Daoy (cell line): ENCODE data around the gene AQP12A. TPM values are rescaled to one million over a fixed set of nuclear protein-coding genes. Genes with fewer than 3 reads are reported as not detected.

Experiments used
- DNase-seq: peaks from one replicate; pipeline ENCODE4 v3.0.0-alpha.2; 2015; ENCODE audit warnings: low read depth
- total RNA-seq: library from RNA; depleted of rRNA; stranded (reverse); fragments of >200 nt; shearing (Covaris generic); gene quantifications from 2 replicates; pipeline ENCODE4 v1.2.3, GENCODE V29; 2014

The AQP12A gene
- total RNA-seq, 1 experiment from 2014 or later = not detected

DNA sequence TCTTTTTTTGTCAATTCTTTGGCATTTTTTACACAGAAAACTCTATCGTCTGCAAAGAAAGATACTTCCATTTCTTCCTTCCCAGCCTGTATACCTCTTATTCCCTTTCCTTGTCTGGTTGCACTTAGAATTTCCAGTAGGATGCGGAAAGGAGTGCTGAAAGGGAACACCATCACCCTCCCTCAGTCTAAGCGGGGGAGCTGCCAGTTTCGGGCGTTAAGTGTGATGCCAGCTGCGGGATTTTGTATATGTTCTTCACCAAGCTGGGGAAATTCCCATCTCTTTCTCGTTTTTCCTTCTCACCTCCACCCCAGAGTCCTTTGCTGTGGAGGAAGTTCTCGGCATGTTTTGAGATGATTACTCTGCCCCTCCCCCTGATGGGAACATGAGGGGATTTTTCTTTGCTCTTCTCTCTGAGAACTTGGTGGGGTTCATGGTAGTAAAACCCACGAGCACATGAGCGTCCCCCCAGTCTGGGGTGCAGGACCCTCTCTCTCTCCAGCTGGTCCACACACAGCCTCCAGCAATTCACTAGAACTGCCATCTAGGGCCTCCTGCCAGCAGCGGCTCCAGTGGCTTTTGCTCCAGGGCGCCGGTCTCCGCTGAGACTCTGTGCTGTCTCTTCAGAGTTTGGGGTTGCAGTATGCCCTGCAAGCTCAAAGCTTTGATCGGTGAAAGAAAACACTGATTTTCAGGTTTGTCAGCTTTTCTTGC is 15.5 kb downstream of the AQP12A start:
- DNase-seq = no peak

DNA sequence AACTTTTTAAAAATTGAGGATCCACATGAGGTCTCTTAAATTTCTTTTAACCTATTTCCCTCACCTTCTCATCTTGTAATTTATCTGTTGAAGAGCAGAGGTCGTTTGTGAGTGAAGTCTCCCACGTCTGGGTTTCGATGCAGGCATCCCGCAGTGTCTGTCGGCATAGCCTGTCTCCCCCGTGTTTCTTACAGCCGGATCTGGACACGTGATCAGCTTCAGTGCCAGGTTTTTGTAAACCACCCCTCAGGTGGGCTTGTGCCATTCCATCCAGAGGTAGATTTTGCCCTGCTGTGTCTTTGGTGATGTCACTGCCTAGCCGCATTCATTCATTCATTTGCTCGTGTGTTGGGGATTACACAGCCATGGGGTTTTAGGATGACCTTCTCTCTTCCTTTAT is 16.2 kb downstream of the AQP12A start:
- DNase-seq = no peak

DNA sequence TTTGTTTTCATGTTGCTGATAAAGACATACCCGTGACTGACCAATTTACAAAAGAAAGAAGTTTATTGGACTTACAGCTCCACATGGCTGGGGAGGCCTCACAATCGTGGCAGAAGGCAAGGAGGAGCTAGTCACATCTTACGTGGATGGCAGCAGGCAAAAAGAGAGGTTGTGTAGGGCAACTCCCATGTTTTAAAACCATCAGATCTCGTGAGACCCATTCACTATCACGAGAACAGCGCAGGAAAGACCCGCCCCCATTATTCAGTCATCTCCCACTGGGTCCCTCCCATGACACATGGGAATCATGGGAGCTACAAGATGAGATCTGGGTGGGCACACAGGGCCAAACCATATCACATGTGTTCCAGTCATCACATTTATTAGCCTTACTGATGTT is 16.8 kb downstream of the AQP12A start:
- DNase-seq = no peak

DNA sequence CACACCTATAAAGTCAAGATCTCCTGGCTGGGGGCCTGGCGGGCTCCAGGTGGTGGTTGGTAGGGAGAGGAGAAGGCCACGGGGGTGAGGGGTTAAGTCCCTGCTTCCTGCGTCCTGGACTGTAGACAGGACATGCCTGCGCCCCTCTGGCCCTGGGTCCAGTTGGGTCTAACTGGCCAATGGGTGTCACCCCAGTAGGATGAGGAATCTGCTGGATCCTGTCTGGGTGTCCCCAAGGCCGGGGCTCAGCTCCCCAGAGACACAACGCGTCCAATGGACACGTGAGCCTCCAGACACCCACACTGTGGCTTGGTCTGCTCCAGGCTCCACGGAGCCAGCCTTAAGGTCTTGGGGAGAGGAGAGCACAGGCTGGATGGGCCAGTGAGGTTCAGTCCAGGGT is 19.6 kb downstream of the AQP12A start:
- no peak for DNase-seq

- DNase-seq = no peak
Measured at GRCh38 chr2:240711701-240712100, 20.0 kb downstream of the AQP12A start.

DNA sequence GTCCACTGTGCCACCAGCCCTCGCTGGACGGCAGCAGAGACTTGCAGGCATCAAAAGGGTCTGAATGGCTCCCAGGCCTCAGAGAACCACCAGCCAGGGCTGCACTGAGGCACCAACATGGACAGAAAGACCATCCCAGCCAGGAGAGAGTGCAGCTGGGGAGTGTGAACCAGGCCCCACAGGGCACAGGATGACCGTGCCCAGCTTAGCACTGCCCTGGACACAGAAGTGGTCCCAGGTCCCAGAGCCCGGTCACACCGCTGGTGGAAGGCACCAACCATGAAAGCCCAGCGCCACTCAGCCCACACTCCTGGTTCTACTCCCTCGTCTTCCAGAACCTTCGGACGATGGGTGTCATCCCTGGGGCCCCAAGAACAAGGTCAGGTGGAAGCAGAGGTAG is 20.5 kb downstream of the AQP12A start:
- no peak for DNase-seq

- no peak for DNase-seq
Measured at GRCh38 chr2:240713071-240713927, 21.6 kb downstream of the AQP12A start.

GRCh38 chr2:240713928-240714746 is 22.5 kb downstream of the AQP12A start:
- DNase-seq = no peak

DNA sequence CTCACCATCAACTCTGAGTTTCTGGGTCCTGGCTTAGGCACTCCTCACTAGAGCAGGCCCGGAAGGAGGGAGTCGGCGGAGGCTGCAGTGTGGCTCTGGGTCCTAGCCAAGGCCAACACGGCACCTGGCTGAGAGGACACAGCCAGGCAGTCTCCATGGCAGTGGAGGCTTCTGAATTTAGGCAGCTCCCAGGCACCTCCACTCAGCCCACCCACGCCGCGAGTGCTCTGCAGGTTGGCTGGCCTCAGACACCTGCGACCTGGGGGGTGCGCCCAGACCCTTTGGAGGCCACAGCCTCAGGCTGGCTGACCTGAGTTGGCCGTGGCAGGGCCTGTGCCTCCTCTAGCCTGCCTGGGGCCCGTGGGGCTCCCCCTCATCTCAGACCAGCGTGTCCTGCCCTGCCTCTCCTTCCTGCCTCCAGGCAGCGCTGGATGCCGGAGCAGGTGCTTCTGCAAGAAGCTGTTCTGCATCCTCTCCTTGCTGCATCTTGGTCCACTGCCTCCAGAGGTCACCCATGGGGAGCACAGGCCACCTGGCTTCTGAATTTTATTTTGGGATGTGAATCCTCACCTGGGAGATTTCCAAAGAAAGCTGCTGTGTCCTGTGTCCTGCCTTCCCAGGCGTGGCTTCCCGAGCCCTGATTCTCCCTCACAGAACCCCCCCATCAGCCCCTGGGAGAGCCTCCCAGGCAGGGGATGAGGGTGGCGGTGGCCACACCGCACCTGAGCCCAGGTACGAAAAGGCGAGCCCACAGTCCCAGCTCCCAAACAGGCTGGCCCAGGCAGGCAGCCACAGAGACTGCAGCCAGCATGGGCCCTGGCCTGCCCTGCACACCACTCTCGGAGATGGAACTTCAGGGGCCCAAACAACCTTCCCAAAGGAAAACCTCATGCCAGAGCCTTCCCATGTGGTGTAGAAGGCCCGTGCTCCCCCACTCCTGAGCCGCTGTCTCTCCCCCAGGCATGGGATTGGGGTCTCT is 23.4 kb downstream of the AQP12A start:
- DNase-seq = no peak

DNA sequence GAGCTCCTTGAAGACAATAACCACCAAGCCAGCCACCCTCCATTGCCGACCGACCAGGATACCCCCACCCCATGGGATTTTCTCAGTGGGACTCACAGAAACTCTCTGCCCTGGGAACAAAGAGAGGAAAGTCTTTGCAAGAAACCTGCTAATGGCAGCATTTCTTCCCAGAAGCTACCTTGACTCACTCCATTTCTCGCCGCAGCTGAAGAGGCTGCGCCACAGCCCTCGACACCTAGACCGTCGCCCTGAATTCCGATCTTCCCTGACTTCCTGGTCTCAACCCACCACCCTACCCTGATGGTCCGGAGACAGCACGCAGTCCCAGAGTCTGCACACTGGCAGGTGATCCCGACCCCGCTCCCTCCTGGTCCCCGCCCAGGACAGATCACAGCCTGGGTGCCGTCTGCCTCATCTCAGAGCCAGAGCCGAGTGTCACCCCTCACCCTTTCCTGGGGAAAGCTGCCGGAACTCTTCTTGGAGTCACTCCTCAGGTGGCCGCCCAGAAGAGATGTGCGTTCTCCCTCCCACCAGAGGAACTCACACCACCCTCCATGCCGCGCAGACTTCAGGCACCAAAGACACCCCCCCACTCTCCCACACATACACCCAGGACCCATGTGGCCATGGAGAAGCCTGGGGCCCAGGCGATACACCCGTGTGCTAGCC is 24.6 kb downstream of the AQP12A start:
- no peak for DNase-seq

DNA sequence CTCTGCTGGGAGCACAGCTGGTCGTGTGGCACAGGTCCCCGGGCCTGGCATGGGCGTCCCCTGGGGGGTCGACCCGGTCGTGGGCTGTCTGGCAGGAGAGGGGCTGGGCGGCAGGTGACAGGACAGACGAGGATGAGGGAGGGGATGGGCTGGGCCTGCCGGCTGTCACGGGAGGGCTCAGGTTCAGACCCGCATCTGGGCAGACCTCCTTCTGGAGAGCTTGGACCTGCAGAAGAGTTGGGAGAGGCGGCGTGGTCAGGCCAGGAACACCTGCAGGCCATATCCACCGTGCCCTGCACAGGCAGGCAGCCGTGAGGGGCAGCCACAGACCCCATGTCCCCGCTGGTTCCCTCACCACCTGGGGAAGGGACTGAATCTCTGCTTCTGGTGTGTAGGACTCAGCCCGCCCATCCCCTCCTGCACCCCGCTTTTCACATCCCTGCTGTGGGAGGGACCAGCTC is 25.5 kb downstream of the AQP12A start:
- DNase-seq = no peak

- DNase-seq = no peak
Measured at GRCh38 chr2:240717681-240718581, 26.3 kb downstream of the AQP12A start.

GRCh38 chr2:240718896-240719490 is 27.3 kb downstream of the AQP12A start:
- DNase-seq = no peak

DNA sequence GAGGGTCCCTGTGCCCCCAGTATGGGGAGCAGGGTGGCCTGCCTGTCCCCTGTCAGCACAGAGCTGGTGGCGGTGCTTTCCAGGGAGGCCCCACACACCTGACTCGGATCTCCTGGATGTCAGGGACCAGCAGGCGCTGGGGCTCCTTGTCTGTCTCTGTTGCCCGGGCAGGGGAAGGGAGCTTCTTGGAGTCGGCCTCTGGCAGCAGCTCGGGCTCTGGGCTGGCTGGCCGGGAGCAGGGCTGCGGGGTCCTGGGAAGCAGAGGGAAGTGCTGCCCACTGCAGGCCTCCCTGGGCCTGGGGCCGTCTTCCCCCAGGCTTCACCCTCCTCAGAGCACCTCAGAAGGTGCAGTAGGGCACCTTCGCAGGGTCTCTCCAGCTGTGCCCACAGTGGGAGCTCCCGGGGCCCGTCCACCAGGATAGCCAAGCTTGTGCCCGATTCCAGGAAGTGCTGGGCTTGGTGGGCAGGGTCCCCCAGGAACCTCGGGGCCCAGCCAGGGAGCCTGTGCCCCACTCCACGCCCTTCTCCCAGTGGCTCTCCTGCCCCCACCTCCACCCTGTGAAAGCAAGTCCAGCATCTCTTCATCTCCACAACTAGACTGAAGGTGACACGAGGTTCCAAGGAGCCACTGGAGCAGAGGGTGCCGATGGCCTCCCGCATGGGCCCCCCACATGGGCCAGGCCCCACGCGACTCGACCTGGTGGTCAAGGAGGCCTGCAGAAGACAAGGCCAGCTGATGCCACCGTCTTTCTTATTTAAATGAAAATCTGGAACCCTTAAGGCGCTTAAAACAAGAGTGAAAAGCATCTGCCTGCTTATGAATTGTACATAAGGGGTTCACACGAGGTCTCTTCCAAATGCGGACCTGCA is 28.2 kb downstream of the AQP12A start:
- DNase-seq = no peak

DNA sequence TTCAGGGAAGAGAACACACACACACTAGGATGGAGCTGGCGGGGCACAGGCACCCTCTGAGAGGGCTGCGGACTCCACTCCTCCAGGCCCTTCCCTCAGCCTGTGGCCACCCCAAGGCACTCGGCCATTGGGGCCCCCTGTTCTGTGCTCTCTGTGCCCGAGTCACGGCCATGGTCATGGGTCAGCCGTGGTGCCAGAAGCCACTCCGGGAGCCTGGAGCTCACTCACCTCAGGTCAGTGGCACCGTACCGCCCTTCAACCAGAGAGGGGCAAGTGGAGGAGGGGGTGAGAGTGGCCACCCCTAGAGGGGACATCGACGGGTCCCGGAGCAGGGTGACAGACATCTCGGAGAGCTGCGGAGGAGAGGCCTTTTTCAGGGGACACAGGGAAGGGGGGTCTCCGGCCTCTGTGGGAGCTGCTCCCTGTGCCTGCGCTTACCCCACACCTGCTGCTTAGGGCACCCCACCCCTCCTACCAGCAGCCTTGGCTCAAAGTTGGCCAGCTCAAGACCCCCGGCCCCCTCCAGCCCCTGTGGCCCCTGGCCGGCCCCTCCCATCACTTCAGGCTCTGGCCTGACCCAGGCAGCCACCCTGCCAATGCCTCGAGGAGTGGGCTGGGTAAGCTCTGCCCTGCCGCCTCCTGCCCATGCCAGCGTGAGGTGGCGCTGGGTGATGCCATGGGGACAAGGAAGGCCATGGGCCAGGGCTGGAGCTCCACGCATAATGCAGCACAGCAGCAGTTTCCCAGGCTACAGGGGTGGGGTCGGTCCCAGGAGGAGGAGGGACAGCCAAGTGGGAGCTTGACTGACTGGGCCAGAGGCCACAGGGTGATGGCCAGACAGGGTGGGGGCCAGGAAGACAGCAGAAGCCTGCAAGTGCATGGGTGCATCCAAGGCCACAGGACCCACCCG is 29.3 kb downstream of the AQP12A start:
- no peak for DNase-seq

- no peak for DNase-seq
Measured at GRCh38 chr2:240721596-240722180, 30.0 kb downstream of the AQP12A start.
